Vagina (tissue), 2 donors: ENCODE data around the gene CDH13. TPM values are rescaled to one million over a fixed set of nuclear protein-coding genes. Genes with fewer than 3 reads are reported as not detected.

Experiments
- DNase-seq, 2 donors: peaks; one replicate each; pipeline ENCODE4 v3.0.0-alpha.2; 2017; ENCODE audit errors: extremely low spot score in 2 of 2
- H3K27ac ChIP-seq: fragments of 200-600 bp; sonication (generic); one replicate; pipeline ENCODE4 v1.5.1; 2019
- H3K27me3 ChIP-seq: fragments of 200-600 bp; sonication (generic); one replicate; pipeline ENCODE4 v1.5.1; 2019
- H3K36me3 ChIP-seq, 2 donors: fragments of 200-600 bp; sonication (generic); one replicate each; pipeline ENCODE4 v1.5.1; 2017 to 2019
- H3K4me1 ChIP-seq: fragments of 200-600 bp; sonication (generic); one replicate; pipeline ENCODE4 v1.5.1; 2019
- H3K4me3 ChIP-seq, 2 donors: fragments of 200-600 bp; sonication (generic); 1 replicate in 1 of 2; 2 replicates in 1 of 2; pipeline ENCODE4 v1.5.1; 2016 to 2019
- H3K9me3 ChIP-seq: fragments of 200-600 bp; sonication (generic); one replicate; pipeline ENCODE4 v1.5.1; 2019
- POLR2A ChIP-seq, 2 donors: fragments of 450-650 bp; IDR thresholded peaks; one replicate each; pipeline ENCODE4 v1.6.1; 2017; ENCODE audit warnings: antibody characterized with exemption in 2 of 2, mild to moderate bottlenecking in 2 of 2, moderate library complexity in 2 of 2
- POLR2AphosphoS5 ChIP-seq, 2 donors: sonication (generic); formaldehyde crosslinking; IDR thresholded peaks; one replicate each; pipeline ENCODE4 v1.9.0; 2017; ENCODE audit warnings: antibody characterized with exemption in 2 of 2, mild to moderate bottlenecking in 2 of 2, low read depth in 1 of 2; ENCODE audit not compliant: insufficient read depth in 1 of 2
- intact Hi-C: fragments of 100-400 bp; cut with DNase I; formaldehyde crosslinking; loops from one replicate; pipeline ENCODE4 v1.15.1; 2023
- total RNA-seq: library from RNA; depleted of rRNA; stranded (reverse); fragments of >200 nt; gene quantifications from one replicate; pipeline ENCODE4 v1.2.3, GENCODE V29; 2016
- TF ChIP-seq, protein P1 (sequence below), 3 experiments: fragments of 450-650 bp in 2 of 3; fragments of 200-600 bp in 1 of 3; sonication (generic) in 1 of 3; IDR thresholded peaks; one replicate each; pipeline ENCODE4 v1.5.1; 2017 to 2019; ENCODE audit warnings: antibody characterized with exemption in 3 of 3, mild to moderate bottlenecking in 2 of 3, moderate library complexity in 2 of 3

CDH13 gene
- total RNA-seq, 1 donor from 2014 or later = 123 TPM

DNA sequence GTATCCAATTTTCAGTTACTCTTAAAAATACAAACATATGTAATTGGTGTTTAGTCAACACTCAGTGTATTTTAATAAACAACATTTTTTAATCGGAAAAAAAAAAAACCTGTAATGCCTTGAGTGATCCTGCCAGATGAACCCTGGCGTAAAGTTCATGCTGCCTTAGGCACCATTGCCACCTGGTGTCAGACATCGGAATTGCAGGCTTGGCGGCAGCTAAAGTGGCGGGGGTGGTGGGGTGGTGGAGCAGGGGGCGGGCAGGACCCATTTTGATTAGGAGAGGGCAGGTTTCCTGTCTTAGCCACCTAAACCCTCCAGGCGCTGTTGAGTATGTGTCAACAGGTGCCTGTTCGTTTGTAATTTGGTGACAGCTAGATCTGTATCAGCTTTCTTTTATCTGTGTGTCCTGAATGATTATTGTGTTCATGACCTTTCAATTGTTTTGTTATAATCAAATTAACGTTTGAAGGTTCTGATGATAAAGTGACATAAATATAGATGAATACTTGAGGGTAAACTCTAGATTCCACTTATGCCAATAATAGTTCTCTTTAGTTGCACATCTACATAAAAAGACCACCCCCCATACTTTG lies 588.7 kb downstream of the CDH13 start:
- Histone ChIP-seq H3K27me3 (no peaks in the 10 kb centered on the region), H3K9me3 (no peaks in the 10 kb centered on the region), H3K4me3 (no peak overlapping the region), H3K36me3 (no peaks in the 10 kb centered on the region), H3K4me1 (no peaks in the 10 kb centered on the region), H3K27ac (no peak overlapping the region)
- TF ChIP-seq, protein P1, sequence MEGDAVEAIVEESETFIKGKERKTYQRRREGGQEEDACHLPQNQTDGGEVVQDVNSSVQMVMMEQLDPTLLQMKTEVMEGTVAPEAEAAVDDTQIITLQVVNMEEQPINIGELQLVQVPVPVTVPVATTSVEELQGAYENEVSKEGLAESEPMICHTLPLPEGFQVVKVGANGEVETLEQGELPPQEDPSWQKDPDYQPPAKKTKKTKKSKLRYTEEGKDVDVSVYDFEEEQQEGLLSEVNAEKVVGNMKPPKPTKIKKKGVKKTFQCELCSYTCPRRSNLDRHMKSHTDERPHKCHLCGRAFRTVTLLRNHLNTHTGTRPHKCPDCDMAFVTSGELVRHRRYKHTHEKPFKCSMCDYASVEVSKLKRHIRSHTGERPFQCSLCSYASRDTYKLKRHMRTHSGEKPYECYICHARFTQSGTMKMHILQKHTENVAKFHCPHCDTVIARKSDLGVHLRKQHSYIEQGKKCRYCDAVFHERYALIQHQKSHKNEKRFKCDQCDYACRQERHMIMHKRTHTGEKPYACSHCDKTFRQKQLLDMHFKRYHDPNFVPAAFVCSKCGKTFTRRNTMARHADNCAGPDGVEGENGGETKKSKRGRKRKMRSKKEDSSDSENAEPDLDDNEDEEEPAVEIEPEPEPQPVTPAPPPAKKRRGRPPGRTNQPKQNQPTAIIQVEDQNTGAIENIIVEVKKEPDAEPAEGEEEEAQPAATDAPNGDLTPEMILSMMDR (IDR thresholded peaks at IDR 0.05) = peak in 2 of 3 experiments; percentile 19 to 67
- TF ChIP-seq POLR2A (IDR thresholded peaks at IDR 0.05) = no peak
- no peak for DNase-seq
- intact Hi-C loops = no loop called here

DNA sequence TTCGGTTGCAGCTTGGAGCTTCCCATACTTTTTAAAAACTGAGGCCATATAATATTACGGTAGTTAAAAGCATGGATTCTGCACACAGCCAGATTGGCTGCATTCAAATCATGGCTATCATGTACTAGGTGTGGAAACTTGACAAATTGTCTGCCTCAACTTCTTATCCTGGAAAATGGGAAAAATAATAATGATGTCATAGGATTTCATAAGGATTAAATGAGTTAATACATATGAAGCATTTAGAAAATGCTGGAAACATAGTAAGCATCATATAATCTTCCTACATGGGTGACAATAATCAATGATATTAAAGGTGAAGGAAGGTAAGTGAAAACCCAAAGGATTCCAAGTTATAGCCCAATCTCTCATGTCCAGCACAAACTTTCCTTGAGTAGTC lies 592.5 kb downstream of the CDH13 start:
- intact Hi-C loops = no loop called here
- TF ChIP-seq POLR2AphosphoS5 (IDR thresholded peaks at IDR 0.05; ENCODE audit: insufficient read depth in 1 of 2, low read depth in 1 of 2) (no peak), POLR2A (IDR thresholded peaks at IDR 0.05) (no peak)
- TF ChIP-seq, protein P1 (IDR thresholded peaks at IDR 0.05) = no peak
- Histone ChIP-seq H3K4me3 (no peak overlapping the region), H3K4me1 (no peaks in the 10 kb centered on the region), H3K9me3 (no peaks in the 10 kb centered on the region), H3K27me3 (no peaks in the 10 kb centered on the region), H3K36me3 (no peaks in the 10 kb centered on the region), H3K27ac (no peak overlapping the region)
- DNase-seq = no peak

DNA sequence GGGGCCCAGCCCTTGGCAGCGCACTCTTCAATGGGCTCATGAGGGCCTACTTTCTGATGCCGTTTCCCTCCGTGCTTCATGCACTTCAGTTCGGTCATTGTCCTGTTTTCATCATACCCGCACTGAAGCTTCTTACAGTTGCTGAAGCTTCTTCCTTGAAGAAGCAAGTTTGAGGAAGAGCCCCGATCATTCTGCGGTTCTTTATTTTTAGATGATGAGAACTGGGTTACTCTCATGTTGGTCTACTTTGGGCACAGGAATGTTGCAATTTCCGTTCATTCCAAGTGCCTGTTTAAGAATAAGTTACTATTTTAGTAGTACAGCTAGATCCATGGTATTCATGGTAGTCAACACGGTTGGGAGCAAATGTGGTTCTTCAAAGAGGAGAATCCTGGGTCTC lies 593.3 kb downstream of the CDH13 start:
- Histone ChIP-seq H3K4me3 (no peak overlapping the region), H3K27ac (no peak overlapping the region), H3K9me3 (no peaks in the 10 kb centered on the region), H3K36me3 (no peaks in the 10 kb centered on the region), H3K4me1 (no peaks in the 10 kb centered on the region), H3K27me3 (no peaks in the 10 kb centered on the region)
- no peak for TF ChIP-seq POLR2A (IDR thresholded peaks at IDR 0.05)
- no peak for DNase-seq
- intact Hi-C loops = no loop called here

DNA sequence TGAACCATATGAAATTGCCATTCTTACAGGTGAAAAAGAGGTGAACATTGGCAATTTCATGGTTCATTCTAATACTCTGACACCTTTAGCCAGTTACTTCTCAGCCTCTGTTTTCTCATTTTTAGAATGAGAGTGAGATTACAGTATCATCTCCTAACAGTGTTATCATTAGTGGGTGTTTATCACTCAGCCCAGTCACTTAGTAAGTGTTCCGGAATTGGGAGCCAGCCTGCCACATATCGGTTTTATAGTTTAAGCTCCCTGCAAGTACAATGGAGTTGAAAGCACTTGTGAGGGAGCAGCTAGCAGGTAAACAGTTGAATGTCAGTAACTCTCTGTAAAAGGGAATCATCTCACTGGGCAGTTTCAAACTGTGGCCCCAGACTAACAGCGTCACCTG lies 597.9 kb downstream of the CDH13 start:
- TF ChIP-seq, protein P1 (IDR thresholded peaks at IDR 0.05) = no peak
- TF ChIP-seq POLR2AphosphoS5 (IDR thresholded peaks at IDR 0.05; ENCODE audit: insufficient read depth in 1 of 2, low read depth in 1 of 2) (no peak), POLR2A (IDR thresholded peaks at IDR 0.05) (no peak)
- Histone ChIP-seq H3K4me3 (no peak overlapping the region), H3K36me3 (no peaks in the 10 kb centered on the region), H3K4me1 (no peaks in the 10 kb centered on the region), H3K27me3 (no peaks in the 10 kb centered on the region), H3K27ac (no peak overlapping the region), H3K9me3 (no peaks in the 10 kb centered on the region)
- DNase-seq = no peak
- intact Hi-C loops = no loop called here

DNA sequence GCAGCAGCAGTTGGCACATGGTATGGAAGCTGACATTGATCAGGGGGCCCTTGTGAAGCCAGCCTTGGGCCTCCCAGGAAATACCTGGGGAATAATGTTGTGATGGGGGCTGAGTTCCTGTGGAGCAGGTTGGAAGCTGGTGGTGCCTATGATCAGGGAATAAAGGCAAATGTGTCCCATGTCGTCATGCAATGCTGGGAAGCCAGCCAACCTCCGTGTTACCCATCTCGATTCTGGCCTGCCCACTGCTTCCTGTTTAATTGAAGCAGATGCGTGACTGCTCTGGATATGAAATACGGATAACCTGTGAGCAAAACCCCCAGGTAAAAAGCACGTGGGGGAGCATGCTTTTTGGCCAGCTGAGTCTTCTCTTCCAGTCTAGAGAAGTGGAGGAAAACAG lies 600.6 kb downstream of the CDH13 start:
- intact Hi-C loops = no loop called here

More for the DNA sequence above, 600.6 kb downstream of the CDH13 start:
- Histone ChIP-seq H3K4me1 (no peaks in the 10 kb centered on the region), H3K27ac (no peak overlapping the region), H3K9me3 (no peaks in the 10 kb centered on the region), H3K4me3 (no peak overlapping the region), H3K36me3 (no peaks in the 10 kb centered on the region), H3K27me3 (no peaks in the 10 kb centered on the region)
- no peak for TF ChIP-seq POLR2A (IDR thresholded peaks at IDR 0.05)
- TF ChIP-seq, protein P1 (IDR thresholded peaks at IDR 0.05) = no peak
- TF ChIP-seq POLR2AphosphoS5 (IDR thresholded peaks at IDR 0.05; ENCODE audit: insufficient read depth in 1 of 2, low read depth in 1 of 2) = no peak
- no peak for DNase-seq
